K562 (cell line): Measurements from ENCODE around the gene COASY.

ENCODE experiments used
- CTCF ChIP-seq, 3 experiments: IDR thresholded peaks in 2 of 3; conservative IDR thresholded peaks in 1 of 3; 2 replicates each; pipeline ENCODE4 v1.5.1; 2011 to 2012; ENCODE audit warnings: low read length in 3 of 3, mild to moderate bottlenecking in 3 of 3, control low read depth in 2 of 3, improper control_type of control experiment in 1 of 3, inconsistent platforms in 1 of 3, low read depth in 1 of 3, mixed read lengths in 1 of 3, moderate library complexity in 1 of 3; ENCODE audit not compliant: insufficient read depth in 2 of 3
- EP300 ChIP-seq: IDR thresholded peaks from 2 replicates; pipeline ENCODE4 v1.6.1; 2012; ENCODE audit warnings: low read length, improper control_type of control experiment
- SIN3A ChIP-seq, 2 experiments: fragments of 150-350 bp in 1 of 2; IDR thresholded peaks; 2 replicates each; pipeline ENCODE4 v1.6.1; 2011 to 2016; ENCODE audit warnings: borderline replicate concordance in 2 of 2, low read depth in 2 of 2, low read length in 2 of 2, mild to moderate bottlenecking in 2 of 2, moderate library complexity in 2 of 2; ENCODE audit not compliant: control insufficient read depth in 1 of 2
- SMARCB1 ChIP-seq: IDR thresholded peaks from 2 replicates; pipeline ENCODE4 v1.6.1; 2011; ENCODE audit warnings: improper control_type of control experiment, low read depth; ENCODE audit not compliant: insufficient read length
- TRIM25 ChIP-seq: fragments of 450-650 bp; IDR thresholded peaks from 2 replicates; pipeline ENCODE4 v1.7.0; 2016; ENCODE audit warnings: borderline replicate concordance
- XRCC5 ChIP-seq: fragments of 200-400 bp; formaldehyde crosslinking; IDR thresholded peaks from 2 replicates; pipeline ENCODE4 v1.6.1; 2017; ENCODE audit warnings: low read depth, mild to moderate bottlenecking, low read length
- ZBTB33 ChIP-seq: sonication (generic); formaldehyde crosslinking; IDR thresholded peaks from 2 replicates; pipeline ENCODE4 v1.8.1; 2023; ENCODE audit warnings: mild to moderate bottlenecking, missing genetic modification reagents
- ZC3H4 ChIP-seq: sonication (generic); formaldehyde crosslinking; IDR thresholded peaks from 2 replicates; pipeline ENCODE4 v1.9.0; 2021; ENCODE audit warnings: missing genetic modification reagents, borderline replicate concordance
- ZNF311 ChIP-seq: fragments of 250-450 bp; sonication (Bioruptor Pico); IDR thresholded peaks from 2 replicates; pipeline ENCODE4 v1.4.0; 2020; ENCODE audit warnings: mild to moderate bottlenecking, moderate library complexity
- ZNF551 ChIP-seq: fragments of 250-450 bp; sonication (Bioruptor Pico); IDR thresholded peaks from 2 replicates; pipeline ENCODE4 v1.5.0; 2021; ENCODE audit warnings: mild to moderate bottlenecking, moderate library complexity
- ZNF644 ChIP-seq: fragments of 200-800 bp; sonication (Bioruptor generic); IDR thresholded peaks from 2 replicates; pipeline ENCODE4 v1.6.1; 2016; ENCODE audit warnings: low read depth, missing genetic modification characterization, missing compliant biosample characterization

- TF ChIP-seq CTCF (IDR thresholded peaks at IDR 0.05 in 2 of 3, conservative IDR thresholded peaks at IDR 0.05 in 1 of 3; ENCODE audit: insufficient read depth in 2 of 3, low read depth in 1 of 3, low read length in 3 of 3), result no peak
- TF ChIP-seq XRCC5, result no peak
- no peak for TF ChIP-seq SIN3A (IDR thresholded peaks at IDR 0.05; ENCODE audit: borderline replicate concordance in 2 of 2, control insufficient read depth in 1 of 2, low read depth in 2 of 2, low read length in 2 of 2)
- TF ChIP-seq ZNF311, result no peak
- no peak for TF ChIP-seq ZBTB33
- no peak for TF ChIP-seq TRIM25
- no peak for TF ChIP-seq ZNF551 (CRISPR knock-in tag)
- TF ChIP-seq ZNF644, result no peak
- no peak for TF ChIP-seq SMARCB1
- TF ChIP-seq EP300, result no peak
- TF ChIP-seq ZC3H4 (CRISPR knock-in tag), result no peak
Observed at GRCh38 chr17:42522798-42523278, 39.1 kb upstream of the COASY start.
